Measurements from ENCODE around the gene MEIS1. TPM values are rescaled to one million over a fixed set of nuclear protein-coding genes. Genes with fewer than 3 reads are reported as not detected.

The MEIS1 gene
- total and polyA plus RNA-seq, 2 experiments from 2014 or later: 115 to 121 TPM

DNA sequence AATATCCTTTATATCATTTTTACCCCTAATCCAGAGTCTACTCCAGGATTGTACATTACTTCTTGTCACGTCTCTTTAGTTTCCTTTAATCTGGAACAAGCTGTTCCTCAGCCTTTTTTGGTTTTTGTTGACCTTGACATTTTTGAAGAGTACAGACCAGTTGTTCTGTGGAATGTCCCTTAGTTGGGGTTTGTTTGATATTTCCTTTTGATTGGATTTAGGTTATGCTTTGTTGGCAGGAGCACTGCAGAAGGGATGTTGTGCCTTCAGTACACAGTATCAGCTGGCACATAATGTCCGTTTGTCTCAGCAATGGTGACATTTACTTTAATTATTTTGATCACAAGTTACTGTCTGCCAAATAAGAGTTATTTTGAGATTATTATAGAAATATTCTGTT is 160.6 kb downstream of the MEIS1 start:
- Histone ChIP-seq H3K36me3 (no peaks in the 10 kb centered on the region), H3K4me3 (no peak overlapping the region), H3K27me3 (no peaks in the 10 kb centered on the region), H3K4me1 (ENCODE audit: low read depth) (no peaks in the 10 kb centered on the region), H3K27ac (no peak overlapping the region), H3K9me3 (ENCODE audit: low read depth) (no peaks in the 10 kb centered on the region)
- DNase-seq (ENCODE audit: low read depth in 1 of 2, low spot score in 1 of 2): no peak
- no peak for TF ChIP-seq CTCF (IDR thresholded peaks at IDR 0.05; ENCODE audit: low read depth, low read length)

GRCh38 chr2:66596256-66596655 is 161.3 kb downstream of the MEIS1 start:
- Histone ChIP-seq H3K9me3 (ENCODE audit: low read depth) (no peaks in the 10 kb centered on the region), H3K27ac (no peak overlapping the region), H3K4me1 (ENCODE audit: low read depth) (no peaks in the 10 kb centered on the region), H3K4me3 (no peak overlapping the region), H3K36me3 (no peaks in the 10 kb centered on the region), H3K27me3 (no peaks in the 10 kb centered on the region)
- DNase-seq (ENCODE audit: low read depth in 1 of 2, low spot score in 1 of 2): no peak
- no peak for TF ChIP-seq CTCF (IDR thresholded peaks at IDR 0.05; ENCODE audit: low read depth, low read length)

DNA sequence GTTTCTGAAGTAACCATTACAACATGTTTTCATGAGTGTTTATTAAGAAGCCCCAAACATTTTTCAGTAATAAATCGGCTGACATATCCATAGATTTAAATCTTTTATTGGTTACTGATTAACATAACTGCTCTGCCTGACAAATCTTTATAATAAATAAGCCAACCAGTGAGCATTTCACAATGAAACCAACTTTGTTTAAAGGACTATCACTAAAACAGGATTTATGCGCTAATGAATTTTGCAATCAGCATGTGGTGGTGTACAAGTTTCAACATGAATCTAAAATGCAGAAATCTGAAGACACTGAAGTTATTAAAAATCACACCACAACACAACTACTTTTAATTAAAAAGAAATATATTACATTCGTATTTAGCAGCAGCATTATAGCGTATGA is 166.7 kb downstream of the MEIS1 start:
- no peaks in the 10 kb centered on the region for H3K9me3 ChIP-seq (ENCODE audit: low read depth)
- no peaks in the 10 kb centered on the region for H3K4me1 ChIP-seq (ENCODE audit: low read depth)
- TF ChIP-seq CTCF (IDR thresholded peaks at IDR 0.05; ENCODE audit: low read depth, low read length): no peak
- no peaks in the 10 kb centered on the region for H3K36me3 ChIP-seq
- no peak overlapping the region for H3K27ac ChIP-seq
- no peak for DNase-seq (ENCODE audit: low read depth in 1 of 2, low spot score in 1 of 2)
- H3K4me3 ChIP-seq: no peak overlapping the region
- H3K27me3 ChIP-seq: no peaks in the 10 kb centered on the region

- no peak for DNase-seq (ENCODE audit: low read depth in 1 of 2, low spot score in 1 of 2)
- Histone ChIP-seq H3K4me1 (ENCODE audit: low read depth) (no peaks in the 10 kb centered on the region), H3K27me3 (no peaks in the 10 kb centered on the region), H3K36me3 (no peaks in the 10 kb centered on the region), H3K4me3 (no peak overlapping the region), H3K27ac (no peak overlapping the region), H3K9me3 (ENCODE audit: low read depth) (no peaks in the 10 kb centered on the region)
- TF ChIP-seq CTCF (IDR thresholded peaks at IDR 0.05; ENCODE audit: low read depth, low read length): no peak
Observed at GRCh38 chr2:66602341-66602740, 167.4 kb downstream of the MEIS1 start.

GRCh38 chr2:66604326-66604725 is 169.4 kb downstream of the MEIS1 start:
- TF ChIP-seq CTCF (IDR thresholded peaks at IDR 0.05; ENCODE audit: low read depth, low read length): no peak
- H3K9me3 ChIP-seq (ENCODE audit: low read depth): no peaks in the 10 kb centered on the region
- H3K36me3 ChIP-seq: no peaks in the 10 kb centered on the region
- no peak for DNase-seq (ENCODE audit: low read depth in 1 of 2, low spot score in 1 of 2)
- H3K27ac ChIP-seq: no peak overlapping the region
- H3K27me3 ChIP-seq: no peaks in the 10 kb centered on the region
- H3K4me3 ChIP-seq: no peak overlapping the region
- H3K4me1 ChIP-seq (ENCODE audit: low read depth): no peaks in the 10 kb centered on the region

DNA sequence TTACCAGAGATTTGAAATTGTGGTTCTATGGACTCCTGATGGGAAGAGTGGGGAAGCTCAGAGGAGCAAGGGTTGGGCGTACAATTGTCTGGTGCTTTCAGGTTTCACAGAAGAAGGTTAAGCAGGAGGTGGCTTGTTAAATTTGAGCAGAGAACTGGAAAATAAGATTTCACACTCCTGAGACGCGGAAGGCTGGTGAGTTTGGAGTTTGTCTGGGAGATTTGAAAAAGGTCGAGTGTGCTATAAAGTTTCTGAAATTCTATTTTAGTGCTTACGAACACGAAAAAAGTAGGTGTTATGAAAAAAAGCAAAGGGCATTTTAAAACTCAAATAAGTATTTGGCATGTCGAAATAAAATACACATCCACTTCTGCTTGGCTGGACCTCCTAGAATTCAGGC is 170.1 kb downstream of the MEIS1 start:
- DNase-seq (ENCODE audit: low read depth in 1 of 2, low spot score in 1 of 2): no peak
- no peak for TF ChIP-seq CTCF (IDR thresholded peaks at IDR 0.05; ENCODE audit: low read depth, low read length)
- Histone ChIP-seq H3K27ac (no peak overlapping the region), H3K36me3 (no peaks in the 10 kb centered on the region), H3K9me3 (ENCODE audit: low read depth) (no peaks in the 10 kb centered on the region), H3K4me3 (no peak overlapping the region), H3K27me3 (no peaks in the 10 kb centered on the region), H3K4me1 (ENCODE audit: low read depth) (no peaks in the 10 kb centered on the region)
